Measurements from ENCODE around the gene TSPAN8. TPM values are rescaled to one million over a fixed set of nuclear protein-coding genes. Genes with fewer than 3 reads are reported as not detected.

Gene TSPAN8
- 0.14 to 0.65 TPM (median 0.14 TPM) in 3 of 5 replicates, not detected in the others for total RNA-seq (2022; extraction: Qiagen RNA extraction; ENCODE audit: low read depth)

DNA sequence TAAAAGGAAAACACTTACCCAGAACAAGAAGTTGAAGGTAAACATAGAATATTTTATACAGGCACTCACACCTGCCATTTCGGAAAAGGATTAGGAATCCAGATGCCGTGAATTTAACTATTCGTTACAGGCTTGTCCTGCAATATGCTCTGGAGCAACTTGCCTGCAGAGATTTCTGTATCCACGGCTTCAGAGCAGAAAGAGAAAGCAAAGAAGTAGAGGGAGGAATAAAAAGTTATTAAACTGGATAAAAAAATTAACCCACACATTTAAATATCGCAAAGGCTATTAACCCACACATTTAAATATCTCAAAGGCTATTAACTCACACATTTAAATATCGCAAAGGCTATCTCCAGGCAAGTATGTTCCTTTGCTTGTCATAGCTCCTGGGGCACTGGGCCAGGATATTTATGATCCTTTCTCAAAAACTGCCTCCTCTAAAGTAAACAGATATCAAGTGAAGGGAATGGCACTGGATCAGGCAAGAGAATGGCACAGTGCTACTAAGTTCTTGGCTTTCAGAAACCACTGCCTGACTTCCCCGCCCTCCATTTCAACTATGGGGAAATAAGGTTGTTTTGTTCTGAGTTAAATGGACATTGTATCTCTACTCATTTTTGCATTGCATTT, at the start of gene TSPAN8:
Gene TSPAN8 (minus strand): TSS at position 399 of the 633 bp plus-strand sequence. CDS start 321 bp downstream, at position 78.

Other genes starting within 250 kb of the TSPAN8 start
- 0.21 to 0.43 TPM (median 0.32 TPM) in 4 of 5 replicates, not detected in the other for gene PTPRR, start 237.3 kb downstream of the TSPAN8 start, total RNA-seq (2022; extraction: Qiagen RNA extraction; ENCODE audit: low read depth)

All from A549 treated with GW870086 at 1 μM for 4 hours (cell line).